Ascending aorta (tissue), 2 donors: ENCODE data around the gene SH3YL1. TPM values are rescaled to one million over a fixed set of nuclear protein-coding genes. Genes with fewer than 3 reads are reported as not detected.

ENCODE experiments used
- DNase-seq, 2 donors: peaks; one replicate each; pipeline ENCODE4 v3.0.0-alpha.2; 2019; ENCODE audit warnings: low spot score in 2 of 2
- H3K27ac ChIP-seq, 2 donors: fragments of 200-600 bp; sonication (generic); one replicate each; pipeline ENCODE4 v1.5.1; 2016 to 2017; ENCODE audit warnings: mild to moderate bottlenecking in 1 of 2
- H3K27me3 ChIP-seq: fragments of 200-600 bp; sonication (generic); one replicate; pipeline ENCODE4 v1.5.1; 2017
- H3K36me3 ChIP-seq, 2 donors: fragments of 200-600 bp; sonication (generic); one replicate each; pipeline ENCODE4 v1.5.1; 2016
- H3K4me1 ChIP-seq, 2 donors: fragments of 200-600 bp; sonication (generic); one replicate each; pipeline ENCODE4 v1.5.1; 2016 to 2017; ENCODE audit warnings: mild to moderate bottlenecking in 1 of 2
- H3K4me3 ChIP-seq, 2 donors: fragments of 200-600 bp; sonication (generic); one replicate each; pipeline ENCODE4 v1.5.1; 2016 to 2017; ENCODE audit warnings: mild to moderate bottlenecking in 1 of 2
- H3K9me3 ChIP-seq, 2 donors: fragments of 200-600 bp; sonication (generic); one replicate each; pipeline ENCODE4 v1.5.1; 2016
- CTCF ChIP-seq, 3 experiments: fragments of 200-600 bp in 2 of 3; fragments of 450-650 bp in 1 of 3; sonication (generic) in 2 of 3; IDR thresholded peaks; one replicate each; pipeline ENCODE4 v1.5.1; 2016 to 2019; ENCODE audit warnings: antibody characterized with exemption in 3 of 3, mild to moderate bottlenecking in 1 of 3, moderate library complexity in 1 of 3
- intact Hi-C: fragments of 100-400 bp; cut with DNase I; formaldehyde crosslinking; loops from one replicate; pipeline ENCODE4 v1.15.1; 2023
- total RNA-seq: library from RNA; depleted of rRNA; stranded (reverse); fragments of >200 nt; gene quantifications from one replicate; pipeline ENCODE4 v1.1.0, GENCODE V29; 2016

SH3YL1 gene
- total RNA-seq, 1 donor from 2014 or later = 3.0 TPM

DNA sequence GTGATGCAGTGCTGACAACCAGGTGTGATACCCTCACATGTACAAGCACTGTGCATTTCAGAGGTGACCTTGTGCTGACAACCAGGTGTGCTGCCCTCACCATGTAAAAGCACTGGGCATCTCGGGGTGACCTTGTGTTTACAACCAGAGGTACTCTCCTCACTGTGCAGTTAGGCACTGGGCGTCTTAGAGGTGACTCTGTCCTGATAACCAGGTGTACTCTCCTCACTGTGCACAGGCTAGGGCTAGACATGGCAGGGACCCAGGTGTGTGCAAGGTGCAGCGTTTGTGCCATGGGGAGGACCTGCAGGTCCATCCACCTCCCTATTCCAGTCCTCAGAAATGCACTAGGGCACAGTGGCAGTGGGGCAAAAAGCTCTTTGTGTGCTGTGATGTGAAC is 32.5 kb upstream of the SH3YL1 start:
- no peak for TF ChIP-seq CTCF (IDR thresholded peaks at IDR 0.05)
- intact Hi-C loops = no loop called here
- H3K9me3 ChIP-seq = no peaks in the 10 kb centered on the region
- H3K27ac ChIP-seq = no peak overlapping the region
- H3K4me3 ChIP-seq = no peak overlapping the region
- no peaks in the 10 kb centered on the region for H3K36me3 ChIP-seq
- H3K27me3 ChIP-seq = no peaks in the 10 kb centered on the region
- no peaks in the 10 kb centered on the region for H3K4me1 ChIP-seq
- DNase-seq = no peak

- H3K4me1 ChIP-seq = no peaks in the 10 kb centered on the region
- TF ChIP-seq CTCF (IDR thresholded peaks at IDR 0.05) = no peak
- H3K36me3 ChIP-seq = no peaks in the 10 kb centered on the region
- no peak for DNase-seq
- no peaks in the 10 kb centered on the region for H3K27me3 ChIP-seq
- no peak overlapping the region for H3K27ac ChIP-seq
- intact Hi-C loops = no loop called here
- H3K4me3 ChIP-seq = no peak overlapping the region
- no peaks in the 10 kb centered on the region for H3K9me3 ChIP-seq
These were observed 31.3 kb upstream of the SH3YL1 start for GRCh38 chr2:295090-295489.

DNA sequence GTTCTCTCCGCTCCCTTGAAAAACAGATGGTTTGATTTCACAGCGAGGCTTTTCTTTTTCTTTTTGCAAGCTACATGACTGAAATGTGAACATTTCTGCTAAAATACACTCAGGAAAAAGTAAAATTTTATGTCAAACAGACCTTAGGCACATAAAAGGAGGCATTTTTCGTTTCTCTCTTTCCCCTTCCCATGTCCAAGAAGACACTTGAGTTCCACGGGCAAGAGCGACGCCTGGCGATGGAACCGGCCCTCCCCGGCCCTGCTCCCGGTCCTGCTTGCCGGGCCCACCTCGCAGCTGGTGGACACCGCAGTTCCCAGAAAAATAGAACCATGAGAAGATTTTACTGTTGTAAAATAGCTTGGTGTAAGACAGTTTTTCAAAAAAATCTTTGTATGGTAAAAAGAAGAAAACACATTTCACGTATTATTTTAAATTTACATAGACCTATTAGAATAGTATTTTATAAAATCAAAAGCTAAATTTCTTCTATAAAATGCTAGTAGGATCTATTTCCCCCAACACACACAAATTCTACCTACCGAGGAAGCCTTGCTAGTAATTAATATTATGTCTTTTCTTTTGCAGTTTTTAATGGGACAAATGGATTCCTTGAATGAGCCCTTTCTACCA is 26.4 kb upstream of the SH3YL1 start:
- Histone ChIP-seq H3K4me1 (peaks cover 3 to 8% of the 10 kb centered on the region in 2 donors), H3K27ac (peak overlapping the region; percentile 77 to 80), H3K4me3 (peak overlapping the region; percentile 54 to 73), H3K27me3 (no peaks in the 10 kb centered on the region), H3K9me3 (no peaks in the 10 kb centered on the region), H3K36me3 (no peaks in the 10 kb centered on the region)
- intact Hi-C loops = loop anchor here (1.0 kb wide), 2 partner anchors 44 to 118 kb away; no protein-coding TSS in a partner anchor
- peak; percentile 57 to 78 (median 72) for TF ChIP-seq CTCF (IDR thresholded peaks at IDR 0.05)
- DNase-seq = peak in 1 of 2 donors; percentile 83

- DNase-seq = no peak
- Histone ChIP-seq H3K36me3 (no peaks in the 10 kb centered on the region), H3K9me3 (no peaks in the 10 kb centered on the region), H3K27ac (peak overlapping the region; percentile 77 to 80), H3K4me3 (peak overlapping the region; percentile 54 to 73), H3K27me3 (no peaks in the 10 kb centered on the region), H3K4me1 (peaks cover 3 to 15% of the 10 kb centered on the region in 2 donors)
- intact Hi-C loops = loop anchor here (1.0 to 2.0 kb wide), 3 partner anchors 25 to 117 kb away; partner anchors contain the start of genes ACP1 and SH3YL1
- no peak for TF ChIP-seq CTCF (IDR thresholded peaks at IDR 0.05)
These were observed 25.7 kb upstream of the SH3YL1 start for GRCh38 chr2:289362-290089.

DNA sequence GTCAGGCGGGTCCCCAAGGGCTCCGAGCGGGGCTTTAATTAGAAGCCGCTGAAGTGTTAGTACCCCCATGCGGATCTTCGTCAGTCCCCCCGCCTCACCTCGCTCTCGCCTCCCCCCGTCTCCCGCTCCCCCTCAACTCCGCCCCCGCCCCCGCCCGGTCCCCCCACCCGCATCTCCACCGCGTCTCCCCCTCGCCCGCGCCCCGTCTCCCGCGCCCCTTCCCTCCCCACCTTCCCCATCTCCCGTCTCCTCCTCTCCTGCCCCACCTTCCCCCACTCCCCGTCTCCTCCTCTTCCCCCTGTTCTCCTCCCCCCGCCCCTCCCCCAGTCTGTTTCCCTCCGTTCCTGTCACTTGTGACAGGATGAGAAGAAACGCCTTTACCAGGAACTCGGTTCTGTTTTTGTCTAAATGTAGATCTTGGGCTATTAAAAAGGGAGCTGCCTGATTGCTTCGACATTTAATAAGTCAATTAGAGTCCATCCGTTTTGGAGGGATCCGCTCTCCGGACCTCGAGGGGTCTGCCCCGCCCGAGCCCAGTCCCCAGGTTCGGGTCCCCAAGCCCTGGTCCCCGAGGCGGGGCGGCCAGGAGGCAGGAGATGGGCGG is 25.0 kb upstream of the SH3YL1 start:
- Histone ChIP-seq H3K4me1 (peaks cover 3 to 19% of the 10 kb centered on the region in 2 donors), H3K4me3 (peak overlapping the region; percentile 54 to 73), H3K36me3 (no peaks in the 10 kb centered on the region), H3K27me3 (no peaks in the 10 kb centered on the region), H3K9me3 (no peaks in the 10 kb centered on the region), H3K27ac (peak overlapping the region; percentile 78 to 80)
- intact Hi-C loops = loop anchor here (2.0 kb wide), 1 partner anchor 24 kb away; the partner anchor contains the start of genes ACP1 and SH3YL1
- no peak for DNase-seq
- TF ChIP-seq CTCF (IDR thresholded peaks at IDR 0.05) = no peak
